H1 (cell line): ENCODE measurements around the gene IP6K3. TPM values are rescaled to one million over a fixed set of nuclear protein-coding genes. Genes with fewer than 3 reads are reported as not detected.

ENCODE experiments used
- CTCF ChIA-PET: fragments of 300-600 bp; sonication (Branson Sonifier 250); formaldehyde crosslinking; loops from one replicate; lab custom pipeline; 2021; ENCODE audit not compliant: partially characterized antibody; lab: Charles Lee
- POLR2A ChIA-PET: fragments of 300-600 bp; sonication (Branson Sonifier 250); formaldehyde crosslinking; loops from one replicate; lab custom pipeline; 2021; ENCODE audit warnings: inconsistent platforms; ENCODE audit not compliant: partially characterized antibody; lab: Charles Lee
- DNase-seq, 2 experiments: peaks; one replicate each; pipeline versions ENCODE4 v3.0.0 to v3.0.0-alpha.2; 2010 to 2022; ENCODE audit warnings: low spot score in 2 of 2, low read depth in 1 of 2, mixed read lengths in 1 of 2
- FAIRE-seq: peaks from 2 replicates; lab custom pipeline; 2011; peaks lifted over from hg19 to GRCh38; lab: Jason Lieb, UNC
- H2AFZ ChIP-seq: 2 replicates; pipeline ENCODE4 v1.8.1; 2012; ENCODE audit warnings: low read length, inconsistent platforms
- H2AK5ac ChIP-seq: 2 replicates; pipeline ENCODE4 v1.6.1; 2013; ENCODE audit warnings: low read depth, low read length
- H2BK120ac ChIP-seq: replicated peaks from 2 replicates; pipeline ENCODE3; 2013; ENCODE audit warnings: low read depth, low read length, inconsistent platforms
- H2BK12ac ChIP-seq: 2 replicates; pipeline ENCODE4 v1.6.1; 2013; ENCODE audit warnings: low read depth, low read length
- H2BK15ac ChIP-seq: 2 replicates; pipeline ENCODE4 v1.6.1; 2013; ENCODE audit warnings: low read length
- H2BK20ac ChIP-seq: 2 replicates; pipeline ENCODE4 v1.6.1; 2013; ENCODE audit warnings: low read length
- H2BK5ac ChIP-seq: 2 replicates; pipeline ENCODE4 v1.6.1; 2013; ENCODE audit warnings: low read depth, low read length
- H3K14ac ChIP-seq: 2 replicates; pipeline ENCODE4 v1.6.1; 2013; ENCODE audit warnings: inconsistent platforms; ENCODE audit not compliant: insufficient read length
- H3K18ac ChIP-seq: 2 replicates; pipeline ENCODE4 v1.6.1; 2013; ENCODE audit warnings: low read length; ENCODE audit errors: extremely low read depth
- H3K23ac ChIP-seq: 2 replicates; pipeline ENCODE4 v1.6.1; 2013; ENCODE audit warnings: inconsistent platforms; ENCODE audit not compliant: insufficient read length
- H3K23me2 ChIP-seq: 2 replicates; pipeline ENCODE4 v1.6.1; 2013; ENCODE audit warnings: low read depth, low read length
- H3K27ac ChIP-seq: 2 replicates; pipeline ENCODE4 v1.6.1; 2011; ENCODE audit warnings: low read depth, low read length, inconsistent platforms
- H3K27me3 ChIP-seq, 4 experiments: replicated peaks in 1 of 4; 1 replicate in 1 of 4; 2 replicates in 3 of 4; pipeline versions ENCODE4 v1.6.1 to v1.8.1; 2011 to 2013; ENCODE audit warnings: low read length in 3 of 4, mild to moderate bottlenecking in 3 of 4, inconsistent platforms in 2 of 4, mixed read lengths in 2 of 4, moderate library complexity in 1 of 4; ENCODE audit not compliant: control insufficient read depth in 3 of 4, insufficient read depth in 3 of 4; ENCODE audit errors: extremely low read depth in 1 of 4
- H3K36me3 ChIP-seq, 4 experiments: 2 replicates each; pipeline versions ENCODE4 v1.6.1 to v1.8.1; 2011 to 2013; ENCODE audit warnings: mild to moderate bottlenecking in 4 of 4, low read length in 3 of 4, moderate library complexity in 2 of 4, control low read depth in 1 of 4, inconsistent platforms in 1 of 4; ENCODE audit not compliant: insufficient read depth in 4 of 4, control insufficient read depth in 2 of 4
- H3K4ac ChIP-seq: replicated peaks from 2 replicates; pipeline ENCODE3; 2013; ENCODE audit warnings: low read length, low read depth, mixed read lengths, inconsistent platforms; ENCODE audit not compliant: insufficient read length
- H3K4me1 ChIP-seq, 4 experiments: replicated peaks in 1 of 4; 1 replicate in 1 of 4; 2 replicates in 3 of 4; pipeline versions ENCODE4 v1.6.1 to v1.8.1; 2011 to 2013; ENCODE audit warnings: low read length in 3 of 4, inconsistent platforms in 2 of 4, mixed read lengths in 1 of 4; ENCODE audit not compliant: insufficient read depth in 4 of 4, control insufficient read depth in 3 of 4
- H3K4me2 ChIP-seq, 2 experiments: 2 replicates each; pipeline versions ENCODE4 v1.6.1 to v1.8.1; 2011 to 2013; ENCODE audit warnings: low read depth in 2 of 2, low read length in 2 of 2, control low read depth in 1 of 2, inconsistent platforms in 1 of 2, mild to moderate bottlenecking in 1 of 2; ENCODE audit not compliant: insufficient read depth in 1 of 2
- H3K4me3 ChIP-seq, 4 experiments: fragments of 200-600, 300-600 bp in 1 of 4; sonication (generic), shearing (Covaris generic), sonication (Bioruptor Twin) in 1 of 4; 2 replicates each; pipeline versions ENCODE4 v1.5.1 to v1.8.1; 2011 to 2016; ENCODE audit warnings: low read length in 4 of 4, low read depth in 3 of 4, control low read depth in 2 of 4, inconsistent platforms in 2 of 4, mild to moderate bottlenecking in 2 of 4, mixed read lengths in 1 of 4, moderate library complexity in 1 of 4; ENCODE audit not compliant: insufficient read depth in 2 of 4; ENCODE audit errors: extremely low read depth in 1 of 4
- H3K56ac ChIP-seq: replicated peaks from 2 replicates; pipeline ENCODE3; 2013; ENCODE audit warnings: low read depth, mild to moderate bottlenecking, mixed read lengths, low read length, inconsistent platforms; ENCODE audit not compliant: insufficient read length
- H3K79me1 ChIP-seq: 2 replicates; pipeline ENCODE4 v1.6.1; 2013; ENCODE audit warnings: low read depth, low read length, control low read depth
- H3K79me2 ChIP-seq, 2 experiments: 2 replicates each; pipeline versions ENCODE4 v1.6.1 to v1.8.1; 2012 to 2013; ENCODE audit warnings: low read length in 2 of 2, mild to moderate bottlenecking in 2 of 2, inconsistent platforms in 1 of 2; ENCODE audit not compliant: insufficient read depth in 2 of 2, control insufficient read depth in 1 of 2
- H3K9ac ChIP-seq, 4 experiments: replicated peaks in 1 of 4; 1 replicate in 1 of 4; 2 replicates in 3 of 4; pipeline versions ENCODE4 v1.6.1 to v1.8.1; 2011 to 2013; ENCODE audit warnings: low read depth in 3 of 4, low read length in 3 of 4, control low read depth in 2 of 4, mild to moderate bottlenecking in 2 of 4, moderate library complexity in 2 of 4, inconsistent platforms in 1 of 4; ENCODE audit errors: extremely low read depth in 1 of 4
- H3K9me3 ChIP-seq, 2 experiments: 2 replicates each; pipeline versions ENCODE4 v1.6.1 to v1.8.1; 2012 to 2013; ENCODE audit warnings: mild to moderate bottlenecking in 2 of 2, moderate library complexity in 2 of 2, control low read depth in 1 of 2, inconsistent platforms in 1 of 2, low read depth in 1 of 2, low read length in 1 of 2, mixed read lengths in 1 of 2; ENCODE audit not compliant: insufficient read depth in 2 of 2
- H4K20me1 ChIP-seq, 2 experiments: replicated peaks in 1 of 2; 2 replicates each; pipeline versions ENCODE3 to v1.8.1; 2011 to 2013; ENCODE audit warnings: inconsistent platforms in 2 of 2, low read length in 2 of 2, mild to moderate bottlenecking in 1 of 2; ENCODE audit not compliant: insufficient read depth in 2 of 2, control insufficient read depth in 1 of 2
- H4K5ac ChIP-seq: 2 replicates; pipeline ENCODE4 v1.6.1; 2013; ENCODE audit warnings: low read length, low read depth, mixed read lengths, inconsistent platforms; ENCODE audit not compliant: insufficient read length
- H4K8ac ChIP-seq: 2 replicates; pipeline ENCODE4 v1.8.0; 2013; ENCODE audit warnings: mild to moderate bottlenecking, moderate library complexity, low read length, inconsistent platforms; ENCODE audit not compliant: insufficient read depth; ENCODE audit errors: extremely low read depth
- H4K91ac ChIP-seq: replicated peaks from 2 replicates; pipeline ENCODE3; 2013; ENCODE audit warnings: low read length, mixed read lengths, inconsistent platforms; ENCODE audit not compliant: insufficient read length
- BACH1 ChIP-seq: IDR thresholded peaks from 2 replicates; pipeline ENCODE4 v1.6.1; 2012; ENCODE audit warnings: low read length, improper control_type of control experiment
- EZH2 ChIP-seq: fragments of 200-600 bp; sonication (generic); IDR thresholded peaks from 2 replicates; pipeline ENCODE4 v1.7.1; 2012; ENCODE audit warnings: low read depth, mild to moderate bottlenecking, moderate library complexity, low read length, inconsistent platforms; ENCODE audit not compliant: severe bottlenecking
- TEAD4 ChIP-seq: IDR thresholded peaks from 2 replicates; pipeline ENCODE4 v1.6.1; 2012; ENCODE audit warnings: low read depth, low read length, inconsistent platforms, mixed read lengths
- ZNF274 ChIP-seq: IDR thresholded peaks from 2 replicates; pipeline ENCODE4 v1.7.0; 2012; ENCODE audit warnings: low read length, borderline replicate concordance; ENCODE audit errors: extremely low read depth
- whole genome bisulfite sequencing, 2 experiments: shearing (Covaris generic) in 1 of 2; methylation state at CpG; one replicate each; pipeline versions ENCODE4 v1.1.6 to v1.1.7; 2013 to 2015; ENCODE audit warnings: low lambda C conversion rate in 2 of 2, mixed read lengths in 2 of 2, inconsistent platforms in 1 of 2, low coverage in 1 of 2, missing lambda C conversion rate in 1 of 2; ENCODE audit not compliant: insufficient replicate concordance in 2 of 2, insufficient coverage in 1 of 2, insufficient read length in 1 of 2; ENCODE audit errors: extremely low coverage in 1 of 2, missing lambda C conversion rate in 1 of 2; 5-methylcytosine and 5-hydroxymethylcytosine counted together
- polyA plus RNA-seq, 7 experiments: library from polyadenylated mRNA; depleted of rRNA in 3 of 7; stranded (reverse) in 5 of 7; unstranded in 2 of 7; fragments of >200 nt in 5 of 7; fragments of 200-250 nt in 2 of 7; gene quantifications; 1 replicate in 5 of 7; 2 replicates in 1 of 7; 4 replicates in 1 of 7; pipeline versions ENCODE4 v1.2.1 to v1.2.3, GENCODE V29; 2011 to 2013; ENCODE audit warnings: missing spikeins in 2 of 7, mixed read lengths in 2 of 7
- total RNA-seq: library from RNA; stranded (reverse); fragmentation: NEBNext Ultra II Directional; extraction: Animal tissue kit (Norgen Biotek cat#: 25700); gene quantifications from 2 replicates; pipeline ENCODE4 v1.2.1, GENCODE V29; 2021
- TF ChIP-seq, protein P1 (sequence below): IDR thresholded peaks from 2 replicates; pipeline ENCODE4 v1.6.1; 2012; ENCODE audit warnings: inconsistent platforms

IP6K3 gene
- total and polyA plus RNA-seq, 2 of the 8 experiments (the other 6 are each of a cell fraction or from before 2014, with no cell fraction given), result 0.22 to 0.73 TPM

DNA sequence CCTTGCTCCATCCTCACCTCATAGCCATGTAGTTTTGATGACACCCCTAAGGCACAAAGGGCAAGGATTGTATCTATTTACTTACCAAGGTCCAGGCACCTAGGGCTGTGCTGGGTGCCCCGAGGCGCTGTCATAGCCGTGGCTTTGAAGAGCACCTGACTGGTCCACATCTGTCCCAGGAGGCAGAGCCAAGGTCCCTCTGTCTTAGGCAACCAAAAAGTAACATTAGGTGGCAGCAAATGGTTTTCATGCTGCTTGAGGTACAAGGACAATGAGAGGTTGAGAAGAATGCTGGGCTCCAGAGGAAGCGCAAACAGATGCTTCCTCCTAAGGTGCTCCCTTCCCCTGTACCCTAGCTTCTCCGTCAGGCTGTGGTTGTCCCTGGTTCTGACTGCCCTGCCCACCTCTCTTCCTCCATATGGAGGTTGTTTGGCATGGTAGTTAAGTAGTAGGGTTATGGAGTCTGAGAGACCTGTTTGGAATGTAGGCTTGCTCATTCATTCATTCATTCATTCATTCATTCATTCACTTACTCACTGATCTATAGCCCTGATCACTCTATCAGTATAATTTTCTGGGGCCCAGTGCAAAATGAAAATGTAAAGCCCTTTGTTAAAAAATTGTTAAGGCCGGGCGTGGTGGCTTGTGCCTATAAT lies 32.2 kb downstream of the IP6K3 start:
- no peak for FAIRE-seq
- Histone ChIP-seq H3K23me2 (peaks cover 2% of the 10 kb centered on the region; the same call in 1 of the 2 replicates), H3K79me1 (peaks cover 9% of the 10 kb centered on the region), H2AK5ac (no peak overlapping the region), H4K8ac (no peak overlapping the region), H3K18ac (no peak overlapping the region), H3K4me1 (peaks cover 2 to 14% (median 6%) of the 10 kb centered on the region in 4 experiments; a peak in 4 of 7 replicates), H3K14ac (no peak overlapping the region), H2BK120ac (no peak overlapping the region), H3K9me3 (no peaks in the 10 kb centered on the region), H3K4ac (no peak overlapping the region), H4K20me1 (peaks cover 0 to 3% of the 10 kb centered on the region in 2 experiments), H3K9ac (no peak overlapping the region), H4K5ac (no peak overlapping the region), H3K27me3 (no peaks in the 10 kb centered on the region), H2BK20ac (no peak overlapping the region), H3K36me3 (peaks cover 3 to 10% (median 7%) of the 10 kb centered on the region in 4 experiments; a peak in 6 of 8 replicates), H4K91ac (no peak overlapping the region), H3K79me2 (peaks cover 0 to 15% of the 10 kb centered on the region in 2 experiments; a peak in 2 of 4 replicates), H2AFZ (no peak overlapping the region), H3K27ac (no peak overlapping the region), H3K23ac (no peak overlapping the region), H2BK15ac (no peak overlapping the region), H3K4me2 (no peak overlapping the region), H3K4me3 (no peak overlapping the region)
- WGBS, 2 experiments, result 86% methylated on average over 7 of the region's 7 CpGs; no CpG with 5 or more reads in 1 of the 2 experiments
- no peak for DNase-seq
- CTCF ChIA-PET, result interaction anchor here (0.8 to 4.3 kb wide), 11 partner anchors 10 to 242 kb away, joined by 3 to 28 read pairs (median 5); no protein-coding TSS in a partner anchor
- POLR2A ChIA-PET, result interaction anchor here (0.9 to 3.0 kb wide), 5 partner anchors 10 to 127 kb away, joined by 3 to 10 read pairs (median 3); no protein-coding TSS in a partner anchor
- TF ChIP-seq EZH2 (no peak), ZNF274 (no peak), BACH1 (no peak), TEAD4 (no peak)
- TF ChIP-seq, protein P1, sequence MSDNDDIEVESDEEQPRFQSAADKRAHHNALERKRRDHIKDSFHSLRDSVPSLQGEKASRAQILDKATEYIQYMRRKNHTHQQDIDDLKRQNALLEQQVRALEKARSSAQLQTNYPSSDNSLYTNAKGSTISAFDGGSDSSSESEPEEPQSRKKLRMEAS, result no peak
- TF ChIP-seq, all 59 proteins: peak for 0
- no peak overlapping the region for H3K56ac ChIP-seq
- no peak overlapping the region for H2BK5ac ChIP-seq
- H2BK12ac ChIP-seq, result no peak overlapping the region
